ENCODE measurements around the gene KRTAP5-7.

DNA sequence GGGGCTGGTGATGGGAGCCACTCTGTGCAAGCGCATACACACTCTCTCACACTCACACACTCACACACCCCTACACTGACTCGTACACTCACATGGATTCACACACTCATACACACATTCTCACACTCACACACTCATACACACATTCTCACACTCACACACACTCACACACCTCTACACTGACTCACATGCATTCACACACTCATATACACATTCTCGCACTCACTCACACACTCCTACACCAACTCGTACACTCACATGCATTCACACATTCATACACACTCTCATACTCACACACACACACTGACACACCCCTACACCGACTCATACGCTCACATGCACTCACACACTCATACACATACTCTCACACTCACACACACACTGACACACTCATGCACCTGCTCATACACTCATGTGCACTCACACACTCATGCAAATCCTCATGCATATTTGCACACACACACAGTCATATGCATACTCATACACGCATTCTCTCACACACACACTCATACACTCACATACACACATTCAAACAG is 50.5 kb downstream of the KRTAP5-7 start:
- TF ChIP-seq EP300 (IDR thresholded peaks at IDR 0.05) (no peak), POLR2AphosphoS5 (IDR thresholded peaks at IDR 0.05) (no peak)

All from esophagus muscularis mucosa (tissue), 3 donors.